ES-I3 (cell line): ENCODE results near the gene SCRN1.
A peak's percentile ranks its signal among the peaks of the same experiment; 100 is the strongest.
"Not testable (repeated sequence)": the region's sequence is repeated elsewhere in the genome, so short reads cannot be mapped to it uniquely, and the experiment has no call there.

Source experiments
- H3K36me3 ChIP-seq: 2 replicates; pipeline ENCODE4 v1.6.1; 2013; ENCODE audit warnings: mild to moderate bottlenecking, low read length, control low read depth, moderate library complexity; ENCODE audit not compliant: insufficient read depth
- H3K4me1 ChIP-seq: 2 replicates; pipeline ENCODE4 v1.6.1; 2013; ENCODE audit warnings: mild to moderate bottlenecking, control low read depth, low read length; ENCODE audit not compliant: insufficient read depth
- H3K9ac ChIP-seq: 2 replicates; pipeline ENCODE4 v1.6.1; 2013; ENCODE audit warnings: low read depth, mild to moderate bottlenecking, low read length, moderate library complexity
- H3K9me3 ChIP-seq: 2 replicates; pipeline ENCODE4 v1.6.1; 2013; ENCODE audit warnings: mild to moderate bottlenecking, low read length, moderate library complexity; ENCODE audit not compliant: control insufficient read depth, insufficient read depth

Gene SCRN1

DNA sequence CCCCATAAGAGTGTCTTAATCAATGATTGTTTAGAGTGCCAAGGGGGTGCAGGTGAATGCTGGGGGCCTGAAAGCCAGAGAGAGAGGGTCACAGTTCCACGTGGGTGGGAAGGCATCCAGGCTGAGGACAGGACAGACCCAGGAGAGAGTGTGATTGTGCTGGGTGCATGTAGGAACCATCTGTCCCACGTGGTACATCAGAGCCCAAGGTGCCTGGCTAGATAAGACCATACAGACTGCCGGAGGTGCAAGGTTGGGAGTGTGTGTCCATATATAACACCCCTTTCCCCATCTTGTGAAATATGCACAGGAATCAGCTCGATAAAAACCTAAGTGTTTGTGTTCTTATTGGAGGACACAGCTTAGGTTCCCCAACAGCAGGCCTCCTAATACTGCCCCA is 97.8 kb downstream of the SCRN1 start:
- H3K36me3 ChIP-seq = no peaks in the 10 kb centered on the region; the same call in 1 of the 2 replicates
- H3K4me1 ChIP-seq = no peaks in the 10 kb centered on the region
- no peak overlapping the region for H3K9ac ChIP-seq
- H3K9me3 ChIP-seq = peaks cover 1% of the 10 kb centered on the region; the same call in 1 of the 2 replicates

DNA sequence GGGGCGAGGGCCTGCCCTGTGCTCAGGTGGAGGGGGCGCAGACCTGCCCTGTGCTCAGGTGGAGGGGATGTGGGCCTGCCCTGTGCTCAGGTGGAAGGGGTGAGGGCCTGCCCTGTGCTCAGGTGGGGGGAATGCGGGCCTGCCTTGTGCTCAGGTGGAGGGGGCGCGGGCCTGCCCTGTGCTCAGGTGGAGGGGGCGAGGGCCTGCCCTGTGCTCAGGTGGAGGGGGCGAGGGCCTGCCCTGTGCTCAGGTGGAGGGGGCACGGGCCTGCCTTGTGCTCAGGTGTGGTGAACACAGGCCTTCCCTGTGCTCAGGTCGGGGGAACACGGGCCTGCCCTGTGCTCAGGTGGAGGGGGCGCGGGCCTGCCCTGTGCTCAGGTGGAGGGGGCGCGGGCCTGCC is 98.8 kb downstream of the SCRN1 start:
- not testable (repeated sequence) for H3K36me3 ChIP-seq, H3K4me1 ChIP-seq, H3K9me3 ChIP-seq, H3K9ac ChIP-seq

DNA sequence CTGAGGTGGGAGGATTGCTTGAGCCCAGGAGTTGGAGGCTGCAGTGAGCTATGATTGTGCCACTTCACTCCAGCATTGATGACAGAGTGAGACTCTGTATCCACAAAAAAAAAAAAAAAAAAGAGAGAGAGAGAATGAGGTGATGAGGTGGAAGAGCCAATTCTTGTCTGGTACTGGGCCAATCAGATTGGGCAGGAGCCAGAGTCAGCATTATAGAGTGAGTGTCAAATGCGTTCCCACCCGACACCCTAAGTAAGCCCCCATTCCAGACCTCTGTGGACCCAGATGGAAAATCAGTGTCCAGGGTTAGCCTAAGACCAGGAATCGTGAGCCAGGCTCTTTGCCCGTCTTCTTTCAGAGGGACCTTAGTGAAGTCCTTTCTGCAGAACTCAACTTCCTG is 99.3 kb downstream of the SCRN1 start:
- Histone ChIP-seq H3K9ac (no peak overlapping the region), H3K36me3 (no peaks in the 10 kb centered on the region; the same call in 1 of the 2 replicates), H3K9me3 (no peaks in the 10 kb centered on the region), H3K4me1 (no peaks in the 10 kb centered on the region)

DNA sequence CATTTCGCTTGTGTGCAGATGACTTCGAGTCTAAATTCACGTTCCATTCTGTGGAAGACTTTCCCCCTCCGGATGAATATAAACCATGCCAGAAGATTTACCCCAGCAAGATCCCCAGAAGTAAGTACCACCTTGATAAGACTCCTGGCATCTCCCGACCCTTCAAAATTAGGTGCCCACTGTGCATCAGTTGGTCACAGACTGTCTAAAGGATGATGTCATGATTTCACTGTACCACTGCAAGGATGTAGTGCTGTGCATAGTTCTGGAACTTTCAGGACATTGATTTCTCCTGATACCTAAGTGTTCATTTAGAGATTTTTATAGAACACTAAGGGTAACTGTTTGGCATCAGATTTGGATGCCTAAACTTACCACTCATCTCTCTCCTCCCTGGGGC is 100.3 kb downstream of the SCRN1 start:
- no peaks in the 10 kb centered on the region; the same call in 1 of the 2 replicates for H3K4me1 ChIP-seq
- no peak overlapping the region for H3K9ac ChIP-seq
- no peaks in the 10 kb centered on the region for H3K9me3 ChIP-seq
- H3K36me3 ChIP-seq = no peaks in the 10 kb centered on the region; the same call in 1 of the 2 replicates

DNA sequence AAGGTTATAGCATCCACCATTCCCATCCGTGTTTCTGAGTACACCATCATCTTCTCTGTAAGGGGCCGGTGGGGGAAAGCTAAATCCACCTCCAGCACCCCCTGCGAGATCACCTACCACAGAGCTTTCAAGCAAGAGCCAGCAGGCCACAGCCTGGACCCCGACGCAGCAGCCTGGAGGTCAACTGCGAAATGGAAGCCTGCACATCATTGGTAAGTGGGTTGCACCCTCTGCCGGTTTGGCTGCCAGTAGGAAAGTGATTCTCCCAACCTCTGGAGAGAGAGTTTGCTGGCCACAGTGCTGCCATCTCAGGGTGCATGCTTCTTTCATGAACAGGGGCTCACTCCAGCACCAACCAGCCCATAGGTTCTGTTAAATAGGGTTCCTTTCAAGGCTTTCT is 101.6 kb downstream of the SCRN1 start:
- H3K9ac ChIP-seq = no peak overlapping the region
- H3K4me1 ChIP-seq = peaks cover 6% of the 10 kb centered on the region
- H3K9me3 ChIP-seq = no peaks in the 10 kb centered on the region
- no peaks in the 10 kb centered on the region; the same call in 1 of the 2 replicates for H3K36me3 ChIP-seq

DNA sequence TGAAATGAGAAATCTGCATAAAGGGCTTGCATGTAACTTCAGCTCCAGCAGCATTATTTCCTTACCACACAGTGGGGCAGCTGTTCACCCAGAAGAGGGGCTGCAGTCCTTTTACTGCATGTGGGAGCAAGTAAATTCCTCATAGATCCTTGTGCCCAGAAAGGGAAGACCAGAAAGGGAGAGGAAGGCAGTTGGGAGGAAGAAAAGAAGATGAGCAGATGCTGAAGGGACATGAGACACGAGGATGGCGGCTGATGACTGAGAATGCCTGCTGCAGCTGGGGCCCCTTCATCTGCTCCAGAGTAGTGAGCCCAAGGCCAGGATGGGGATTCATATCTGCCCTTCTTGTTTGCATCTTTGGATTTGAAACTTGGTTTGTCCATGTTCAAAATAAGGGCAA is 102.8 kb downstream of the SCRN1 start:
- Histone ChIP-seq H3K4me1 (peaks cover 17% of the 10 kb centered on the region), H3K9ac (no peak overlapping the region), H3K9me3 (no peaks in the 10 kb centered on the region), H3K36me3 (no peaks in the 10 kb centered on the region)

DNA sequence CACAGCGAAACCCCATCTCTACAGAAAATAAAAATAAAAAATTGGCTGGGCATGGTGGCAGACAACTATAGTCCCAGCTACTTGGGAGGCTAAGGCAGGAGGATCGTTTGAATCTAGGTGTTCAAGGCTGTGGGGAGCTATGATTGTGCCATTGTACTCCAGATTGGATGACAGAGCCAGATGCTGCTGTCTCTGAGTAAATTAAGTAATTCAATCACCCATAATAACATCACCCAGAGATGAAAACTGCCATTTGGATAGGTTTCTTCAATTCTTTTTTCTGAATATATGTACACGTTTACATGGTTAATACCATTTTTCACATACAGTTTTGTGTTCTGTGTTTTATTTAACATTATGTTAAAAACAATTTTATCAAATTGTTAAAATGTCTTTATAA is 104.0 kb downstream of the SCRN1 start:
- no peaks in the 10 kb centered on the region for H3K36me3 ChIP-seq
- no peaks in the 10 kb centered on the region for H3K9me3 ChIP-seq
- no peak overlapping the region for H3K9ac ChIP-seq
- H3K4me1 ChIP-seq = peaks cover 18% of the 10 kb centered on the region

DNA sequence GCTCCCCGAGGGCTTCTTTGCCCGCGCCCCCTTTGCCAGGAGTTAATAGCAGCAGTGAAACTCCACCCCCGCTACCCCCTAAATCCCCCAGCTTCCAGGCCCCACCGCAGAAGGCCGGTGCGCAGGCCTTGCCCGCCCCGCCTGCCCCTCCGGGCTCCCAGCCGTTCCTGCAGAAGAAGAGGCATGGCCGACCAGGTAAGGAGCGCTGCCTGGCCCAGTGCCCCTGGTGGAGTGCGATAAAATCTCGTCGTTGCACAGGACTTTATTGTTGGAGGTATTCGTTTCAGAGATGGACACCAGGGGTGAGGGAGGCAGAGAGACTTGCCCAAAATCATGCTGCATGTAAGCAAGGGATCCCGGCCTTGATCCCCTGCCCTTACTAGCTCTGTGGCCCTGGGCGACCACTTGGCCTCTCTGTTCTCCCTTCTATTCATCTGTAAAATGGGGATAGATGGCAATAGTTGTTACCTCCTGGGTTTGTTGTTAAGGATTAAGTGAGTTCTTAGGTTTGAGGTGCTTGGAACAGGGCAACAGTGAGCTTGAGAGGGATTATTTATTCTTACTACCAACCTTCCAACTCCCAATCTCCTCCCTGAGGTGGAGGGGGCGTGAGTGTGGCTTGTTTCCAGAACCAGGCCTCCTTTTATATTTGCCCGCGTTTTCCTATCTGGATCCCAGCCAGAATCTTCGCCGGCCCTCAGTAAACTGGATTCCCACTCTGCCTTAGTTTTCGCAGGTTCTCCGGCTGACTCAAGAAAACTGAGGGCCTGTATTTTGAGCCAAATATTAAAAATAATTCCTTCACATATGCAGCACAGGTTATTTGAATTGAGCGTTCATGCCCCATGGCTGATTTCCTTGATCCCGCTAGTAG is 105.0 kb downstream of the SCRN1 start:
- Histone ChIP-seq H3K4me1 (peaks cover 18% of the 10 kb centered on the region), H3K9ac (peak overlapping the region; percentile 28), H3K36me3 (no peaks in the 10 kb centered on the region), H3K9me3 (no peaks in the 10 kb centered on the region)

DNA sequence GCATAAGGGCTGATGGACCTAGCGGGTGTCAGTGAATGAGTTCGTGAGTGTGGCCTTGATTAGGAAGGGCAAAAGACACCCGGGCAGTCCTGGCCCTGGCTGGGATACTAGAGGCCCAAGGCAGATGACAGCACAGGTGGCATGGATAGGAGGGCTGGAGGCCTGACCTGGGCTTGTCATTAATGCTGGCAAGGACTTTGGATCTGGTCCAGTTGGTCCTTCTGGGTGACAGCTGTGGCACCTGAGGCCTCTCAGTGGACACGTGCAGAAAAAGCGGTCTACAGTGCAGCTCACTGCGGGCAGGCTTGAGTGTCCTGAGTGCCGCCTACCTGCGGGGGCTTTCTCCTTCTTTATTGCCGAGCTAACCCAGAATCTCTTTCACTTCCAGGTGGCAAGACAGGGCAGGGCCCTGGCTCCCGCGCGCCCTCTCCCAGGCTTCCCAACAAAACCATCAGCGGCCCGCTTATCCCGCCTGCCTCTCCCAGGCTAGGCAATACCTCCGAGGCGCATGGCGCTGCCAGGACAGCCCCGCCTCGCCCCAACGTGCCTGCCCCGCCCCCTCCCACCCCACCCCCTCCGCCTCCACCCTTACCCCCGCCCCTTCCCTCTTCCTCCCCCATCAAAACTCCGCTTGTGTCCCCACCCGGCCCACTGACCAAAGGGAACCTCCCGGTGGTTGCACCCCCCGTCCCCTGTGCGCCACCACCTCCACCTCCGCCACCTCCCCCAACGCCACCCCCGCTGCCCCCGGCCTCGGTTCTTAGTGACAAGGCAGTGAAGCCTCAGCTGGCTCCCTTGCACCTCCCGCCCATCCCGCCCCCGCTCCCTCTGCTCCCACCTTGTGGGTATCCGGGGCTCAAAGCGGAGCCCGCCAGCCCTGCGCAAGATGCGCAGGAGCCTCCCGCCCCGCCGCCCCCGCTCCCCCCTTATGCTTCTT is 105.9 kb downstream of the SCRN1 start:
- Histone ChIP-seq H3K36me3 (no peaks in the 10 kb centered on the region), H3K9ac (peak overlapping the region; percentile 28; the same call in 1 of the 2 replicates), H3K9me3 (no peaks in the 10 kb centered on the region), H3K4me1 (peaks cover 18% of the 10 kb centered on the region)

DNA sequence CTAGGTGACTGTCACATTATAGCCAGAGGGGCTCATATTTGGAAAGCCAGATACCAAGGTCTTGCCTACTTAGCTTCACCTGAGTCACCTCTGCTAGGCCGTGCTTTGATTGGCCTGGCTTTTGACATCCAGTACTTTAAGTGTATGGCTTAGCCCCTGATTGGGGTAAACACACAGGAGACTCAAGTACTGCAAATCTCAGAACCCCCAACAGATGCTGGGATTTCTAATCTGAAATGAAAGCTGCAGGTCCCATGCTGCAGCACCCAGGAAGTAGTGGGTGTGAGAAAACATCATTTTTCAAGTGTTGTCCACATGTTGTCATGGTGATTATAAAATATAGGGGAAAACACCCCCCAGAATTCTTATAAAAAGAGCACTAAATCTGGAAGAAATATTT is 107.1 kb downstream of the SCRN1 start:
- Histone ChIP-seq H3K36me3 (no peaks in the 10 kb centered on the region), H3K9me3 (no peaks in the 10 kb centered on the region), H3K4me1 (peaks cover 18% of the 10 kb centered on the region), H3K9ac (no peak overlapping the region)

DNA sequence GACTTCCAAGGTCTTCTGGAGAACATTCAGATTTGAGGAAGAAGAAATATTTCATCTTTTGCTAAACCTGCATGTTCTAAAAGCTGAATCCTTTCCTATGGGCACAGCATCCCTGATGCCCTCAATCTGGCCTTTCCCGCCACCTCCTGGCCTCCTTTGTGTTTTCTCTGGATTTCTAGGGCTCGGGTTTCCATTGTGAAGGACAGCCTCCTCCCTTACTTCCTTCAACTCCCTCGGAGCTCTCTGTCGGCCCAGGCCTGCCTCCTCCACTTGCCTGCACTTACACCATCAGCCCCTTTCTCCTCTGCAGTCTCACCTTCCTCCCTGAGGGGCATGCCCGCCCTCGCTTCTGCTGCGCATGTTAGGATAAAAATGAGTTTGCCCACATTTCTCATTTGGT is 107.9 kb downstream of the SCRN1 start:
- Histone ChIP-seq H3K4me1 (peaks cover 18% of the 10 kb centered on the region), H3K36me3 (no peaks in the 10 kb centered on the region), H3K9me3 (no peaks in the 10 kb centered on the region), H3K9ac (no peak overlapping the region)

DNA sequence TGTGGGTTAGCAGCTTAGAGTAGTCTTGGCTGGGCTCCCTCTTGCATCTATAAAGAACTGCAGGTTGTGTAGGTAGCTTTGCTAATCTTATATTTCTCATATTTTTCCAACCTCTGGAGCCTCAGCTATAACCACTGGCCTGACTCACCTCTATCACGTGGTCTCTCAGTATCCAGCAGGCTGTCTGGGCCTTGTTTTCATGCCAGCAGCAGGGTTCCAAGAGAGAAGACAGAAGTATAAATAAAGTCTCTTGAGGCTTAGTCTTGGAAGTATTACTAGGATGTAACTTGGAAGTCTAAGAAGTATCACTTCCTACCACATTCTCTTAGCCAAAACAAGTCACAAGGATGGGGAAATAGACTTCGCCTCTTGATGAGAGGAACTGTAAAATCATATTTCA is 110.0 kb downstream of the SCRN1 start:
- no peaks in the 10 kb centered on the region for H3K9me3 ChIP-seq
- H3K36me3 ChIP-seq = no peaks in the 10 kb centered on the region
- peaks cover 18% of the 10 kb centered on the region for H3K4me1 ChIP-seq
- no peak overlapping the region for H3K9ac ChIP-seq

DNA sequence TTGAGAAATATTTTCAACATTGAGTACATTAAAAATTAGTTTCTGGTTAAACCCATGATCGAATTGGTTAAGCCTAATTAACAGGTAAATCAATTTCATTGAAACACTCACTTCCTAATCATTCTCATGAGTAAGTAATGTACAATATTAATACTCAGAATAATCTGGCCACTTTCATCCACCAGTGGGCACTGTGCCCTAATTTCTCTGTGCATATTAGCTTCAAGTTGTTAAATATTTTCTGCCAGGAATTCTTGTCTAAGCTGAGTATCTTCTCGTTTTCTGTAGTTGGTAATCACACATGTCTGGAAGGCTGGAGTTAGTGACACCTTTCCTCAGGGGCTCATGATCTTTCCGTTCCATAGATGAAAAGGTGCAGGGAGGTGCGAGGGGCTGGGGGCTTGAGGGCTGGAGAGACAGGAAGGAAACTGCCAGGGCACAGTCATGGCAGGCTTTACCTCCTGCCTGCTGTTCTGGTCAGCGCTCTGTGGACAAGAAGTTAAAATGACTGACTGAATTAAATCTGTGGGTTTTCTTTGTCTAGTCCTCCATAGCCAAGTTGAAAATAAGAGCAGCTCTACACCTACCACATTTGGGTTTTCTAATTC is 111.4 kb downstream of the SCRN1 start:
- no peaks in the 10 kb centered on the region for H3K9me3 ChIP-seq
- no peak overlapping the region for H3K9ac ChIP-seq
- no peaks in the 10 kb centered on the region for H3K36me3 ChIP-seq
- H3K4me1 ChIP-seq = peaks cover 14% of the 10 kb centered on the region

DNA sequence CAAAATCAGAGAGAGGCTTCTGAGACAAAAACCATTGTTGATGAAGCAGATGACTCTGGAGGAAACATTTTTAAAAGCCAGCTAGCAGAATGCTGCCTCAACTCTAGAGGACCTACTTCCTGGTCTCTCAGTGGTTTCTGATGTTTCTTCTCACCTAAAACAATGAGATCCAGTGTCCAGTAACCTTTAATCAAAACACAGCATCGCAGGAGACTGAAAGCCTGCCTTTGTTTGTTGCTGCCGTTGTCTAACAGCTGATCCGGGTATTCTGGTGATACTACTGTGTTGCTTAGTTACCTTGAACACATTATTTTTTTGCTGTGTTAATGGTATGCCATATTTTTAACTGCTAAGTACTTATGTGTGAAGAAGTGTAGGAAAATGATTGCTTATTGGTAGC is 112.4 kb downstream of the SCRN1 start:
- Histone ChIP-seq H3K9ac (no peak overlapping the region), H3K4me1 (peaks cover 4% of the 10 kb centered on the region), H3K36me3 (no peaks in the 10 kb centered on the region), H3K9me3 (no peaks in the 10 kb centered on the region)
